Endodermal cell (in vitro differentiated cells): ENCODE measurements around the gene PAEP. TPM values are rescaled to one million over a fixed set of nuclear protein-coding genes. Genes with fewer than 3 reads are reported as not detected.

Source experiments
- DNase-seq: peaks from one replicate; pipeline ENCODE4 v3.0.0-alpha.2; 2017
- H3K27ac ChIP-seq: 2 replicates; pipeline ENCODE4 v1.5.1; 2013; ENCODE audit warnings: mild to moderate bottlenecking, low read depth, low read length, moderate library complexity
- H3K27me3 ChIP-seq: 2 replicates; pipeline ENCODE4 v1.6.1; 2013; ENCODE audit warnings: mild to moderate bottlenecking, low read length, moderate library complexity; ENCODE audit not compliant: insufficient read depth, control insufficient read depth, poor library complexity, severe bottlenecking
- H3K36me3 ChIP-seq: 2 replicates; pipeline ENCODE4 v1.7.0; 2013; ENCODE audit warnings: mild to moderate bottlenecking, low read length, moderate library complexity; ENCODE audit not compliant: control insufficient read depth, insufficient read depth
- H3K4me1 ChIP-seq: one replicate; pipeline ENCODE4 v1.7.0; 2013; ENCODE audit warnings: low read length; ENCODE audit not compliant: control insufficient read depth, insufficient read depth
- H3K4me3 ChIP-seq: 2 replicates; pipeline ENCODE4 v1.5.1; 2013; ENCODE audit warnings: mild to moderate bottlenecking, low read length, moderate library complexity
- H3K9ac ChIP-seq: 2 replicates; pipeline ENCODE4 v1.6.1; 2013; ENCODE audit warnings: mild to moderate bottlenecking, low read length, moderate library complexity; ENCODE audit not compliant: poor library complexity, severe bottlenecking; ENCODE audit errors: extremely low read depth
- H3K9me3 ChIP-seq: 2 replicates; pipeline ENCODE4 v1.6.1; 2013; ENCODE audit warnings: mild to moderate bottlenecking, low read length, moderate library complexity; ENCODE audit not compliant: control insufficient read depth
- H3K27ac Mint-ChIP-seq: 2 replicates; pipeline ENCODE4 v1.8.0; 2020; ENCODE audit warnings: mixed read lengths
- H3K27me3 Mint-ChIP-seq: 2 replicates; pipeline ENCODE4 v1.8.0; 2021; ENCODE audit warnings: mild to moderate bottlenecking, mixed read lengths; ENCODE audit not compliant: insufficient read depth
- H3K36me3 Mint-ChIP-seq: 2 replicates; pipeline ENCODE4 v1.8.0; 2020; ENCODE audit warnings: low read depth, mixed read lengths
- H3K4me1 Mint-ChIP-seq: 2 replicates; pipeline ENCODE4 v1.8.0; 2020; ENCODE audit warnings: mixed read lengths
- H3K4me3 Mint-ChIP-seq: 2 replicates; pipeline ENCODE4 v1.8.0; 2020; ENCODE audit warnings: mild to moderate bottlenecking, moderate library complexity, mixed read lengths
- H3K9me3 Mint-ChIP-seq: 2 replicates; pipeline ENCODE4 v1.8.0; 2020; ENCODE audit warnings: mild to moderate bottlenecking, mixed read lengths
- CTCF ChIP-seq: fragments of 200-600 bp; sonication (generic); conservative IDR thresholded peaks from 2 replicates; pipeline ENCODE4 v1.5.0; 2021; ENCODE audit warnings: antibody characterized with exemption, mild to moderate bottlenecking
- WGBS, 2 experiments: methylation state at CpG; one replicate each; pipeline versions ENCODE4 v1.1.5 to v1.1.7; 2013; ENCODE audit warnings: missing lambda C conversion rate in 2 of 2, mixed read lengths in 1 of 2; ENCODE audit not compliant: insufficient coverage in 1 of 2, insufficient read length in 1 of 2; 5-methylcytosine and 5-hydroxymethylcytosine counted together
- total RNA-seq, 2 donors: library from RNA; stranded (reverse); fragmentation: NEBNext Ultra II Directional in 1 of 2; extraction: Animal tissue kit (Norgen Biotek cat#: 25700) in 1 of 2; gene quantifications; 2 replicates in 1 of 2; 3 replicates in 1 of 2; pipeline ENCODE4 v1.2.1, GENCODE V29; 2021

Gene PAEP
- total RNA-seq, 2 donors from 2014 or later = not detected

GRCh38 chr9:135596211-135596610, 34.7 kb downstream of the PAEP start:
- Histone ChIP-seq H3K9me3 (peaks cover 4% of the 10 kb centered on the region), H3K4me1 (no peaks in the 10 kb centered on the region), H3K9ac (no peak overlapping the region), H3K27me3 (no peaks in the 10 kb centered on the region), H3K36me3 (no peaks in the 10 kb centered on the region), H3K4me3 (no peak overlapping the region), H3K27ac (no peak overlapping the region)
- H3K4me1 Mint-ChIP-seq = no peaks in the 10 kb centered on the region
- WGBS, 2 experiments = 79 to 83% methylated on average over 2 of the region's 2 CpGs
- H3K9me3 Mint-ChIP-seq = peaks cover 25% of the 10 kb centered on the region
- H3K27me3 Mint-ChIP-seq = no peaks in the 10 kb centered on the region
- no peak overlapping the region for H3K27ac Mint-ChIP-seq
- no peaks in the 10 kb centered on the region for H3K36me3 Mint-ChIP-seq
- no peak for TF ChIP-seq CTCF
- no peak overlapping the region for H3K4me3 Mint-ChIP-seq
- no peak for DNase-seq

- H3K4me3 ChIP-seq = no peak overlapping the region
- no peak for DNase-seq
- 80 to 81% methylated on average over 2 to 5 of the region's 5 CpGs for WGBS, 2 experiments
- H3K9me3 ChIP-seq = no peaks in the 10 kb centered on the region
- H3K27ac ChIP-seq = no peak overlapping the region
- no peak overlapping the region for H3K27ac Mint-ChIP-seq
- H3K36me3 Mint-ChIP-seq = no peaks in the 10 kb centered on the region
- H3K9ac ChIP-seq = no peak overlapping the region
- no peaks in the 10 kb centered on the region for H3K27me3 ChIP-seq
- no peak for TF ChIP-seq CTCF
- no peaks in the 10 kb centered on the region for H3K4me1 Mint-ChIP-seq
- H3K27me3 Mint-ChIP-seq = no peaks in the 10 kb centered on the region
- peaks cover 16% of the 10 kb centered on the region for H3K9me3 Mint-ChIP-seq
- no peaks in the 10 kb centered on the region for H3K4me1 ChIP-seq
- no peak overlapping the region for H3K4me3 Mint-ChIP-seq
- no peaks in the 10 kb centered on the region for H3K36me3 ChIP-seq
These were observed 38.8 kb downstream of the PAEP start for GRCh38 chr9:135600296-135600817.

- no peaks in the 10 kb centered on the region for H3K4me1 Mint-ChIP-seq
- H3K9me3 ChIP-seq = no peaks in the 10 kb centered on the region
- H3K27ac ChIP-seq = no peak overlapping the region
- H3K27me3 ChIP-seq = no peaks in the 10 kb centered on the region
- no peaks in the 10 kb centered on the region for H3K4me1 ChIP-seq
- no peaks in the 10 kb centered on the region for H3K27me3 Mint-ChIP-seq
- DNase-seq = no peak
- no peak overlapping the region for H3K27ac Mint-ChIP-seq
- no peaks in the 10 kb centered on the region for H3K36me3 Mint-ChIP-seq
- H3K9ac ChIP-seq = no peak overlapping the region
- no peak overlapping the region for H3K4me3 Mint-ChIP-seq
- WGBS, 2 experiments = 94 to 98% methylated on average over 3 to 8 of the region's 8 CpGs
- H3K36me3 ChIP-seq = no peaks in the 10 kb centered on the region
- no peak overlapping the region for H3K4me3 ChIP-seq
- H3K9me3 Mint-ChIP-seq = peaks cover 2% of the 10 kb centered on the region
- TF ChIP-seq CTCF = no peak
These were observed 40.4 kb downstream of the PAEP start for GRCh38 chr9:135601988-135602387.
